Tibial nerve (tissue), 3 donors: ENCODE measurements around the gene PPP1R16B.

ENCODE experiments used
- CTCF ChIP-seq, 5 experiments: fragments of 200-600 bp in 3 of 5; fragments of 450-650 bp in 2 of 5; sonication (generic) in 3 of 5; IDR thresholded peaks; one replicate each; pipeline ENCODE4 v1.5.1; 2016 to 2019; ENCODE audit warnings: antibody characterized with exemption in 5 of 5, mild to moderate bottlenecking in 3 of 5, moderate library complexity in 2 of 5
- POLR2A ChIP-seq, 2 donors: fragments of 450-650 bp; IDR thresholded peaks; one replicate each; pipeline ENCODE4 v1.6.1; 2017; ENCODE audit warnings: antibody characterized with exemption in 2 of 2, mild to moderate bottlenecking in 2 of 2, moderate library complexity in 2 of 2

- no peak for TF ChIP-seq CTCF (IDR thresholded peaks at IDR 0.05)
- TF ChIP-seq POLR2A (IDR thresholded peaks at IDR 0.05): no peak
Measured at GRCh38 chr20:38963745-38964144, 158.2 kb downstream of the PPP1R16B start.
